HG03558 (cell line): ENCODE measurements around the gene BTBD9.
"Not testable (repeated sequence)": the region's sequence is repeated elsewhere in the genome, so short reads cannot be mapped to it uniquely, and the experiment has no call there.

Source experiments
- ATAC-seq: cut with Tn5 transposase; IDR thresholded peaks from one replicate; pipeline ENCODE4 v1.9.1; 2021; ENCODE audit warnings: moderate number of reproducible peaks; ENCODE audit not compliant: unreplicated experiment; ENCODE audit errors: extremely low read depth

The BTBD9 gene

DNA sequence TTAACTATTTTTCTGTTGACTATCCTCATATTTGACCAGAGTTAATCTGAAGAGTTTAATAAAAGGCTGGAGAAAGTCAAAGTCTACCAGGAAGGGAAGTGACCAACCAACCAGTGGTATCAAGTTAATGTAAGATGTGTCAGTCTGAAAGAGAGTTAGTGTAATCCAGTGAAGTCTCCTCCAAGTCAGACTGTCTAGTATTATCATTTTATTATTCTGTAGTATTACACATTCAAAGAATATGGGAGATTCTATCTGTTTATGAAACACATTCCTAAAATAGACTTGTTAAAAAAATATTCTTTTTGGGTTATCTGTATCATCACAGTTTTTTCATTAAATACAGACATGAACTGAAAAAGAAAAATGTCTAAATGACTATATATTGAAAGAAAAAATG lies 194.4 kb downstream of the BTBD9 start:
- ATAC-seq, result no peak

DNA sequence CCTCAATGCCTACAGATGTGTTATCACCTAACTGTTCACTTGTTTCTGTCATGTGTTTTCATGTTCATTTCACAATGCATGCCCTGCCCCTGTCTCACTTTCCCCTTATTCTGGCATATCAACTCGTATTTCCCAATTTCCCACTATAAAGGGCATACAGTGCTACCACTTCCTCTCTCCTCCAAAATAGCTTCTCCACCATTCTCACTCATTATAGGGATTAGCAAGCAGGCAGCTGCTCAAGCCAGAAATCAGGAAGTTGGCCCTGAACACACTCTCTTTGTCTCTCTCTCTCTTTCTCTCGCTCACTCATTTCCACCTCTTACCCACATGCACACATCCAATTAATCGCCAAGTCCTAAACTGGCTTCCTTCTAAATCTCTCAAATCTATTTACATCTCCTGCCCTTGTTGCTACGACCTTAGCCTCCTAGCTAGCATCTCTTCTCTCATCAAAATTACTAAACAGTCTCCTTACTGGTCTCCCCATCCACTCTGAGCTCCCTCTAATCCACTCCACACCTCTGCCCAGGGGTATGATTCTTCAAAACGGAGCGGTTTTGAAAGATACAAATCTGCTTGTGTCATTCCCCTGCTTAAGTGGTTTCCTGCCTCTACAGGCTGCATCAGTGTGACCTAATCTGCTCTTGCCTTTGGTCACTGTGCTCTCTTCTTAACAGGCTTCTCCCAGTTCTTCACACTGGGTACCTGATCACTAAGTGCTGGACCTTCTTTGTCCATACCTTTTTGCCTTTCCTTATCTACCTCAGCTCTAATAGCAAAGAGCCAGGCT lies 196.2 kb downstream of the BTBD9 start:
- no peak for ATAC-seq

DNA sequence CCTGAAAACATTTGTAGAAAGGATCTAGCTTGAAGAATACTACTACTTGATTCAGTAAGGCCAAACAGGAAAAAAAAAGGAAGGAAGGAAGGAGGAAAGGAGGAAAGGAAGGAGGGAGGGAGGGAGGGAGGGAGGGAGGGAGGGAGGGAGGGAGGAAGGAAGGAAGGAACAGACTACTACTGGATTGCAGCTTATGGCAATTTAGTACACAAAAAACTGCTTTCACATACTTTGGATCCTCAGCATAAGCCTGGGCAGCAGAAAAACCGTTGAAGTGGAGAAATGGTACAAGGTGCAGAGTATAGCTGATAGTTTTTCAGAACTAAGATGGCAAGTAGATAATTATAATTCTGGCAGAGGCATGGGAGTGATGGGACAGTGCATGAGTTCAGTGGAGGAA lies 201.6 kb downstream of the BTBD9 start:
- ATAC-seq, result no peak

DNA sequence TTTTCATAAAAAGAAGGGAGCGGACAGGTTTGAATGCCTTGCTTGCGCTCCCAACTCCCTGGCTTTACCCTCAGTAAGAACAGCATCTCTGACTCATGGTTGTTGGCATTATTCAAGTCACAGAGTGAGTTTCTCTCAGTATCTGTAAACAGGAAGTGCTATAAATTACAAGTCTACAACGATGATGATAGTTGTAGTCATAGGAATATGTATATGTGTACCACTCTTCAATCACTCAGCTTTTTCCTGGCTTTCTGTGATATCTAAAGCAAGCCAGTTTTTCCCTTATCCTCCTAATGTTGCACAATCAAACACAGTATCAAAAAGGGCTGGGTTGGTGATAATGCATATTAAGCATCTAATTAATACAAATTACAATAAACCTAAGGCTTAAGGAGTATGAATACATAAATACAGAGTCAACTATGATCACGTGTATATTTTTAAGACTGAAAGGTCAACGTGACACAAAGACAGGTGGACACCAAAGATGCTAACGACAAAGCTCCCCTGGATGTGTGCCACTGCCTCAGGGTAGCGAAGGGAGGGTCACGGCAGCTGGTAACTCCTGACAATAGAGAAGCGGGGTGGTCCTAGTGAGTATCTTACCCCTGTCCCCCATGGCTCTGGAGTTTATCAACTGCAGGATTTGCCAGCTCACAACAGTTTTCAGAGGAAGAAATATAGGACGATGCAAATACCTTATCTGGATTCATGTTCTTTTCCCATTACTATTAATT lies 202.8 kb downstream of the BTBD9 start:
- no peak for ATAC-seq

DNA sequence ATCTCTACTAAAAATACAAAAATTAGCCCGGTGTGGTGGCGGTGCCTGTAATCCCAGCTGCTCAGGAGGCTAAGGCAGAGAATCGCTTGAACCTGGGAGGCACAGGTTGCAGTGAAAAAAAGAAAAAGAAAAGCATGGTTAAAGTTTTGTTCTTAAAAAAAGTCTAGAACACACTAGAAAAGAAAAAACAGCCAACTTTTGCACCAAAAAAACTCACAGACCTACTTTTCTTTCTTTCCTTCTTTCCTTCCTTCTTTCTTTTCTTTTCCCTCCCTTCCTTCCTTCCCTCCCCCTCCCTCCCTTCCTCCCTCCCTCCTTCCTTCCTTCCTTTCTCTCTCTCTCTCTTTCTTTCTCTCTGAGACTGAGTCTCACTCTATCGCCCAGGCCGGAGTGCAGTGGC lies 204.4 kb downstream of the BTBD9 start:
- ATAC-seq, result no peak

DNA sequence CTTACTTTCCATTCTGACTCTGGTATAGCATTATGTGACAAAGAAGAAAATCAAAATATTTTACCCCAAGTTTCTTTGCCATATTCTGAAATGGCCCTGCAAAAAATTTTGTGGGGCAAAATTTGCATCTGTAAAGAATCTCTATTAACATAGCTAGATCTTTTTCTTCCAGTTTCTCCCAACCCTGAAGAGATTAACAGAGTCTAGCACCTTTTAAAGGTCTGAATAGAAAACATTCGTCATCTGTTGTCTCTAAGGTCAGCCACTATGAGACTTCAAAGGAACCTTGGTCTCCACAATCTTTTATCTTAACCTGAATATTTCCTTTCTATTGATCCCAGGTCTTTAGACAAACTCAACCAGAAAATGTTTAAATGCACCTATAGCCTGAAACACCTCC lies 205.7 kb downstream of the BTBD9 start:
- ATAC-seq, result no peak

DNA sequence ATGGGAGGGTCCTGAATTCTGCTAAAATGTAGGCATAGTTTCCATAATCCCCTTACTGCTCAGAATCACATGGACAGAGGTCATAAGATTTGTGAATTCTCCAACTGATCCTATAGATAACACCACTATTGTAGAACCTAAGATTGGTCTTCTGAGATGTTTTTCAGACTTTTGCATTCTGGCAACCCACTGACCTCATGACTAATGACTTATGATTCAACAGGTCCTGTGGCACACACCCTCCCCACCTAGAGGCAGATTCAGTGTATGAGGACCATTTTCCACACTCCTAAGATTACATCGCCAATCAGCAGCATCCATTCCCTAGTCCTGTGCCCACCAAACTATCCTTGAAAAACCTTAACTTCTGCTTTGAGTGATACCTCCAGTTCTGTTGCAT lies 207.2 kb downstream of the BTBD9 start:
- no peak for ATAC-seq

DNA sequence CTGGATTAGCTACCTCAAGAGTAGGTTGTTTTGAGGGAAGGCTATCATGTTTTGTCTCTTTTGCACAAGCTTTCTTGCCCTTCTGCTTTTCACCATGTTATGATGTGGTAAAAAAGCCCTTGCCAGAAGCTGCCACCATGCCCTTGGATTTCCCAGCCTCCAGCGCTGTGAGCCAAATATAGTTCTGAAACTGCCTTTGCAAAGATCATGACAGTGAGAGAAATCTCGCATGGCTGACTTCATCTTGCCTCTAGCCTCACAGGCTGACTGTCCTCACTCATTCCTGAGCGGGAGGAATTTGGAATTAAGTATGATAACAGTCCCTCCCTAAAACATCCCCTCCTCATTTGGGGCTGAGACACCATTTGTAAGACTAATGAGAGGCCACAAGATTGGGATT lies 207.7 kb downstream of the BTBD9 start:
- ATAC-seq, result no peak

DNA sequence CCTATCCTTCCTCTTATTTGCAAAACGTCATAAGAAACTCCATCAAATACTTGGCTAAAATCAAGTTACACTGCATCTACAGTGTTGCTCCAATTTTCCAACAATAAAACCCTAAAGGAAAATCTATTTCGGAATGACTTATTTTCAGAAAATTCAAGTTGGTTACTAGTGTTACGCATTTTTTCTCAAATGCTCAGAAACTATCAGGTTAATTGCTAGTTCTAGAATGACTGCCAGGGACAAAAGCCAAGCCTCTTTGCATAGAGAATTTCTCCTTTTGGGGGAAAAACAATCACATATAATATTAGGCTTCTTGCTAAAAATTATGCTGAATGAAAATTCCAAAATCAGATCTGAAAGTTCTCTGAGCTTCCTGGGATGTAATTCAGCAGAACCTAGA lies 210.2 kb downstream of the BTBD9 start:
- no peak for ATAC-seq

DNA sequence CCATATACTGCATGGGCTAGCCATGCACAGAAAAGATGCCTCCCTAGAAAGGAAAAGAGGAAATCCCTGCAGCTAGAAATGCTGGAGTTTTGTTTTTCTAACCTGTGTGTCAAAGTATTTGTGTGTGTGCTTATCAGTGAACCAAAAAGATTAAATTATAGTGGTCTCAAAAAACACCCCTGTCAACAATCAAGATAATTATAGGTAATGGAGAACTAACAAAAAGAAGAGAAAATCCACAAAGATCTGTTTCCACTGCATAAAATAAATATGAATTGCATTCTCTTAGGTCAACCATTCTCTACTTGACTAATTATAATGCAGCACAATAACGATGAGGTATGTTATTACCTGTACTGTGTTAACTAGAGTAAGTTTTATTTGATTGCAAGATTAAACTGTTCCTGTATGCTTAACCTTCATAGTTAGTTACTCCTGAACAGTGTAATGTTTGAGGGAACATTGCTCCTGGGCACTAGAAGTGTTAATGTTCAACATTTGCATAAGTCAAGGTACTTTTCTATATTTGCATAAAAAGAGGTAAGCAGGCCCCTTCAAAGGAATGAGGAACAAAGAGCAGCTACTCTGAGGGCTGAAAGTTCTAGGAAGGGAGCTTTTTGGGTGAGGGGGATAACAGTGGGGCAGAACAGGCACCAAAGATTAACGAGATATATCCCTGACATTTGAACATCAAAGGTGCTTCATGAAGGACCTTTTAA lies 212.1 kb downstream of the BTBD9 start:
- no peak for ATAC-seq

DNA sequence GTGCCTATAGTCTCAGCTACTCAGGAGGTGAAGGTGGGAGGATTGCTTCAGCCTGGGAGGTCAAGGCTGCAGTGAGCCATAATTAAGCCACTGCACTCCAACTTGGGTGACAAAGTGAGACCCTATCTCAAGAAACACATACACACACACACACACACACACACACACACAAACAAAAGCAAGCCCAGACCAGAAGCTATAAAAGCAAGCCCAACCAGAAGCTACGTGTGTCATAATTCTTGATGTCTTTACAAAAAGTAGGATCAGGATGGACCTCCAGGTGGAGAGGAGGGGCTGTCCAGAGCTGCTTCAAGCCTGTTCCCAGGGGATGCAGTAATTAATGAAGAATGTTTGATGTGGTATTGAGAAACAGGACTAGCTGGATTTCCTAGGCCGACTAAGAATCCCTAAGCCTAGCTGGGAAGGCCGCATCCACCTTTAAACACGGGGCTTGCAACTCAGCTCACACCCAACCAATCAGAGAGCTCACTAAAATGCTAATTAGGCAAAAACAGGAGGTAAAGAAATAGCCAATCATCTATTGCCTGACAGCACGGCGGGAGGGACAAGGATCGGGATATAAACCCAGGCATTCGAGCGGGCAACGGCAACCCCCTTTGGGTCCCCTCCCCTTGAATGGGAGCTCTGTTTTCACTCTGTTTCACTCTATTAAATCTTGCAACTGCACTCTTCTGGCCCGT lies 213.8 kb downstream of the BTBD9 start:
- ATAC-seq, result not testable (repeated sequence)

DNA sequence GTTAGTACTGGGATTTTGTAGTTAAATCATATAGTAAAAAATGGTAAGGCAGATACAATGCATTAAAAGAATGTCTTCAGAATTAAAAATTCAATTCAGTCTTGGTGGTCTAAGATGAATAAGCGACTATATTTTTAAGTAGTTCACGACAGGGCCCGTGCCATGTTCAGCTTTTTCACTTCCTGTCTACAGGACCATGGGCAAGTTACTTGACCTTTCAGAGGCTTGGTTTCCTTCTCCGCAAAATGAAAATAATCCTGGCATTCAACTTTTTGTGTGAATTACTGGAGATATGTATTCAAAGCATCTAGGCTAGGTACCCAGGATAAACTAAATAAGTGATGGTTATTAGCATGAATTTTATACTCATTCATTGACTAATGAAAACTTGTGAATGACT lies 216.0 kb downstream of the BTBD9 start:
- ATAC-seq, result no peak

DNA sequence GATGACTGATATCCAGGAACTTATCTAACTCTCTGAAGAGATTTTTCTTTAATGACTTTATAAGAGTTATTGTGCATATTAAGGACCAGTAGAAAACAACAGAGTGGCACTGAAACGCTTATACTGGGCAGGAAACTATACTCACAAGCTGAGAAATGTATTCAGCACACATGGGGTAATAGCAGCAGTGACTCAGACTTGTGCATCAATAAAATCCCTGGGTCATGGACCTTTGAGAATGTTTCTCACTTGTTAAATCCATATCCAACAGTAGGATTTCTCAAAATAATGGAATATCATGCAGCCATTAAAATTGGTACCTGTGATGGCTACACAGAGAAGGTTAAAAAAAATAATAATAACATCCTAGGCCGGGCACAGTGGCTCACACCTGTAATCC lies 219.5 kb downstream of the BTBD9 start:
- no peak for ATAC-seq

DNA sequence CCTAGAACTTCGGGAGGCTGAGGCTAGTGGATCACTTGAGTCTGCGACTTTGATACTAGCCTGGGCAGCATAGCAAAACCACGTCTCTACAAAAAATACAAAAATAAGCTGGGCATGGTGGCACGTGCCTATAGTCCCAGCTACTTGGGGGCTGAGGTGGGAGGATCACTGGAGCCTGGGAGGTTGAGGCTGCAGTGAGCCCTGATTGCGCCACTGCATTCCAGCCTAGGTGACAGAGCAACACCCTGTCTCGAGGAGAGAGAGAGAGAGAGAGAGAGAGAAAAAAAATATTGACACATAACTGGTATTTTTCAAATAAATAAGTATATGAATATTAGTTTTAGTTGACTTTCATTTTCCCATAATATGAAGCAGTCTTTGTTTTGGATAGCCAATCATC lies 222.2 kb downstream of the BTBD9 start:
- ATAC-seq, result no peak

DNA sequence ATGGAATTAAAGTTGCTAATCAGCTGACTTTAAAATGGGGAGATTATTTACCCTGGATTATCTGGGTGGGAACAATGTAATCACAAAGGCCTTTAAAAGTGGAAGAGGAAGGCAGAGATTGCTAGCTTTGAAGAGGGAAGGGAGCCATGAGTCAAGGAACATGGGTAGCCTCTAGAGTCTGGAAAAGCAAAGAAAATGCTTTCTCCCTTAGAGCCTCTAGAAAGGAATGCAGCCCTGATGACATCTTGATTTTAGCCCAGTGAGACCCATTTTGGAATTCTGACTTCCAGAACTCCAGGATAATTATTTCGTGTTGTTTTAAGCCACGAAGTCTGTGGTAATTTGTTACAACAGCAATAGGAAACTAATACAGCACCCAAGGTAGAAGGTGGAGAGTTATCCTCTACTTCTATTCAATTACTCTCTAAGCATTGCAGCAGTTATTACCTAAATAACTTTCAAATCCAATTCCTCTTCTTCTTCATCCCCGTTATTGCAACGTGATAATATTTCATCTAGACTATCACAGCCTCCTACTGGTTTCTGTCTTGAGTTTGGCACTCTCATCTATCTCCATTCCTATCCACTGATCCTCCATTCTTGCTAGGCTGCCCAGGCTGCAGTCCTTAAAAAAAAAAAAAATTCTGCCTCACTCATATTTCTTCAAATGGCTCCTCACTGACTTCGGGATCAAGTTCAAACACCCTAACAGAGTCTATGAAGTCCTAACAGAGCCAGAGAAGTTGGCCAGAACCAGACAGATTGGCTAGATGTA lies 224.3 kb downstream of the BTBD9 start:
- ATAC-seq, result no peak

DNA sequence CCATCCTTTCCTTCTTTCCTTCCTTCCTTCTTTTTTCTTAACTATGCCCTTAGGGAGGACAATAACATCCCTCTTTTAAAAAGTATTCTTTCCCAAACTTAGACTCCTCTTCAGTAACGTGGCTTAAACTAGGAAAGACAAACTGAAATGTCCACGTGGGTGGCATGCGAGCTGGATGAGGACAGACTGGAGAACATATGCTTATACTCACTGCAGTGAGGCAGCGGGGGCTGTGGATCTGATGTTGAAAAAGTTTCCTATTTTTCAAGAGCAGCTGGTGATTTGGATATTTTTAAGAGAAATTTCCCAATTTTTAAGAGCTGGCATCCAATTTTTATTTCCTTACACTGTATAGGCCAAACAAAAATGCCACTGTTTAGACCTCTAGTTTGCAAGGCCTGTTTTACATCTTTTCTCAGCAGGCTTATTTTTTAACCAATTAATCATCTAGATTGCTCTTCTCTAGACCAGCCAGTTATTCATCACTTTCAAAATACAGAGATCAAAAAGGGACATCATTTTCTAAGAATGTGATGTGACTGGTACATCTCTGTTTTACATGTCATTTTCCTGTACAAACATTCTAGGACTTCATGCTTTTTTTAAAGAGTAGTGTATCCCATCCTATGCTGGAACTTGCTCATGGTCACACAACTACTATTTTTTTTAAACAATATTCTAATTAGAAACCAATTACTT lies 226.5 kb downstream of the BTBD9 start:
- ATAC-seq, result no peak

DNA sequence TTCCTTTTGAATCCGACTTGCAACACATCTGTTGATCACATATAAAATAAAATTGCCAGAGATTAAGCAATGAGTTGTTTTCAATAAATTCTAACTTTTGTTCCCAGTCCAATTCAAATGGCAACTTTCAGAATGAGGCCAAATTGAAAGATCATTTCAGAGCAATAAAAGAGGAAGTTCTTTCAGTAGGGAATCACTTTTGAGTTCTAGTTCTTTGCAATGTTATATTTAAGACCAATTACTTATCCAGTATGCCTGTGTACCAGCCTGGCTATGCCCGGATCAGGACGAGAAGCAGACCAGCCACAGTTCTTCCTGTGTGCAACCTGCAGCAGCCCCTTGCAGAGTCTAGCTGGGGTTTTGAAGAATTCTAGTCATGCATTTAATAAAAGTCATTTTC lies 232.5 kb downstream of the BTBD9 start:
- ATAC-seq, result no peak

DNA sequence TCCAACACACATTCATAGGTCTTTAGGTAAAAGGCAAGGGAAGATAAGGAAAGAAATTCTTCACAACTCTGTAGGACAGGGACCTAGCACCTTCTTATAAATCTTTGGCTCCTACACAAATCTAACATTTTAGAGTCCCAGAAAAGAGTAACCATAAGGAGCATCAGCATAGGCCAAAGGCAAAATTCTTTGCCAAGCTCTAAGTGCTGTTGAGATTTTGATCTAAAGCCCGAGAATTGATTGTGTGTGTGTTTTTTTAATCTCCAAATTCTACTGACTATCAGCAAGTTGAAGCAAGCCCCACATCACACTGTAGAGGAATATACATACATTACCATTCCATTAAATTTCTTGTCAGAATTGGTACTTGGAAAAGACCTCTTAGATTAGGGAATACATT lies 233.6 kb downstream of the BTBD9 start:
- no peak for ATAC-seq

DNA sequence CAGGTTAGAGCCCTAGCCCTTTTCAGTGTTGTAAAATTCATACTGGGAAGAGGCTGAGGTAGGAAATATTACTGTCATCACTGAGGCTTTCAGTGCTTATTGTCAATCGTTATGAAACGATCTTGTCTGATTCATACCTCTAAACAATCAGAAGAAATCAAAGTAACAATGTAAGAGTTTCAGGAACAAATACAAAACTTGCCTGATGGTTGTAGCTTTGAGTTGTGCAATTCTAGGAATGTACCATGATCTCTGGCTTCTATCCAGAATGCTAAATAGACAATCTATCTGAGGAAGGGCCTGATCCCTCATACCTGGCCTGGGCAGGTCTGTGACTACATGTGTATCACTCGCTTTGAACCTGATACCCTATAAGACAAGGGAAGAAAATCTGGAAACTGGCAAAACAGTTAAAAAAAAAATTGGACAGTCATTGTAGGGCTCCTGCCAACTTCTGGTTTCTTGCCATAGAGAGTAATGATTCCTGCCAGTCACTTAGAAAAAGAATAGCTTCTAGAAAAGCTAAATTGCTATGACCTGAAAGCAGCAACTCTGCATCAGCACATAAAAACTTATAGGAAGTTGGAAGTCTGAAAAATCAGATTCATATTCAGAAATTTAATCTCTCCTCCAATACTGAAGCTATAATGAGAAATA lies 234.7 kb downstream of the BTBD9 start:
- ATAC-seq, result no peak
